ENCODE data around the gene DSCAML1. TPM values are rescaled to one million over a fixed set of nuclear protein-coding genes. Genes with fewer than 3 reads are reported as not detected.
A peak's percentile ranks its signal among the peaks of the same experiment; 100 is the strongest.
"Not testable (repeated sequence)": the region's sequence is repeated elsewhere in the genome, so short reads cannot be mapped to it uniquely, and the experiment has no call there.

Gene DSCAML1
- total RNA-seq, 1 experiment from 2014 or later, result not detected

DNA sequence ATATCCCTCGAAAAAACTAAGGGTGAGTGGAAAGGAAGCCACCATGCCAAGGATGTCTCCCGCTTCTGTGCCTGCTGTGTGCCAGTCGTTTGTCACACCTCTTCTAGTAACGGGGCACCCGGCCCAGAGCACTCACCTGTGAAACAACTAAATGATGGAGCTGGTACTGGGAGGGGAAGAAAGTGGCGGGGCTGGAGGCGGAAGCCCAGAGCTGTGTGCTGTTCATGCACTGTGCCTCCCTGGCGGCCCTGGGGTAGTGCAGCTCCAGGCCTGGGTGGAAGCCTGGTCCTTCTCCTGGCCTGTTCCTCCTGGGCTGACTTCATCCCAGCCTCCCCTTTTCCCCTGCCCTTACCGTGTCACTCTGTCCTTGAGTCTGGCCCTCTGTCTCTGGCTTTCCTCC, 339.2 kb downstream of the DSCAML1 start:
- DNase-seq (ENCODE audit: low read depth), result no peak

- no peak for DNase-seq (ENCODE audit: low read depth)
Measured at GRCh38 chr11:117457031-117457785, 339.8 kb downstream of the DSCAML1 start.

DNA sequence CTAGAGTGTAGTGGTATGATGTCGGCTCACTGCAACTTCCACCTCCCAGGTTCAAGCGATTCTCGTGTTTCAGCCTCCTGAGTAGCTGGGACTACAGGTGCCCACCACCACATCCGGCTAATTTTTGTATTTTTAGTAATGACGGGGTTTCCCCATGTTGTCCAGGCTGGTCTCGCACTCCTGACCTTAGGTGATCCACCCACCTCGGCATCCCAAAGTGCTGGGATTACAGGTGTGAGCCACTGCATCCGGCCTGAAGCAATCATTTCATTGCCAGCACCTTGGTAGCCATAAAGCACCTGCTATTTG, 340.3 kb downstream of the DSCAML1 start:
- not testable (repeated sequence) for DNase-seq (ENCODE audit: low read depth)

DNA sequence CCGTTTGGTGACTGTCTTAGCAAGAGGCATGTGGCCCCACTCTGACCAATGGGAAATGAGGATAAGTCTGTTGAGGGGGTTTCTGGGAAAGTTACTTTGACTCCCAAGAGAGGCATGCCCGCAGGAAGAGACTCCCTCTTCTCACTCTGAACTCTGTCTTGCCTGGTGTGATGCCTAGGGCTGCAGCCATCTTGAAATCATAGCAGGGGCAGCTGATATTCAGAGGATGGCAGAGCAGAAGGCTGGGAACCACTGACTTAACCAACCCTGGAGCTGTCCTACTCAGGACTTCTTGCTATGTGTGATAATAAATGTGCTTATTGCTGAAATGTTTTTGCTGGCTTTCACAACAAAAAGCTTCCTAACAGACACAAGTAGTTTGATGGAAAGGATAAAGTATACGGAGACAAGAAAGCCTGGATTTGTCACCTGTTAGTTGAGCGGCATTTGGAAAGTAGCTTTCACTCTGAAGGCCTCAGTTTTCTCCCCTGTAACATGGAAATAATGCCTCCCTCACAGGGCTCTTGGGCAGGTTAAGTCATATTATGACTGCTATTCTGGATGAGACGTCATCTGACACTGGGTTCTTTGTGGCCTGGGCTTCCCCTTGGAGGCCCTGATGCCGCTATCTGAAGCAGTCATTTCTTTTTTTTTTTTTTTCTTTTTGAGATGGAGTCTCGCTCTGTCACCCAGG, 340.8 kb downstream of the DSCAML1 start:
- DNase-seq (ENCODE audit: low read depth), result no peak

- no peak for DNase-seq (ENCODE audit: low read depth)
Measured at GRCh38 chr11:117454564-117454917, 342.5 kb downstream of the DSCAML1 start.

GRCh38 chr11:117453886-117454563, 343.0 kb downstream of the DSCAML1 start:
- no peak for DNase-seq (ENCODE audit: low read depth)

DNA sequence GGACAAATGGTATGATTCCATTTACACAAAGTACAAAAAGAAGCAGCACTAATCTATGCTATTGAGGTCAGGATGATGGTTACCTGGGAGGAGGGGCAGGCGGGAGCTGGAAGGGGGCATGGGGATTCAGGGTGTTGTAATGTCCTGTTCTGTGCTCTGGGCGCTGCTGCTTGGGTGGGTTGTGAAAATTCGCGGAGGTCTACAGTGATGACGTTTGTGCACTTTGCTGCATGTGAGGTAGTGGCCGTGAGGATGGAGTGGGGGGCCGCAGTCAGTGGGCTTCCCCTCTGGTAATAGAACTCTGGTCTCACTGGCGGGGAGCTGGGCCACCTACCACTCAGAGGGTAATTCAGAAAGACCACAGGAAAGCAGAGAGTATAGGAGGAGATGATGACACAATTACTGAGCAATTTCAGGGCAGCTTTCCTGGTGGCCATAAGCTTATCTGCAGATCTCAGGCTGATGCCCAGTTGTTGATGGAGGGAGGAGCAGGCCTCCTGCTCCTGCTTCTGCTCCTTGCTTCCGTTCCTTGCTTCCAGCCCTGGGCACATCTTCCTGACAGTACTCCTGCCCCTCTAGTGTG, 347.8 kb downstream of the DSCAML1 start:
- DNase-seq (ENCODE audit: low read depth), result peak; percentile 34

DNA sequence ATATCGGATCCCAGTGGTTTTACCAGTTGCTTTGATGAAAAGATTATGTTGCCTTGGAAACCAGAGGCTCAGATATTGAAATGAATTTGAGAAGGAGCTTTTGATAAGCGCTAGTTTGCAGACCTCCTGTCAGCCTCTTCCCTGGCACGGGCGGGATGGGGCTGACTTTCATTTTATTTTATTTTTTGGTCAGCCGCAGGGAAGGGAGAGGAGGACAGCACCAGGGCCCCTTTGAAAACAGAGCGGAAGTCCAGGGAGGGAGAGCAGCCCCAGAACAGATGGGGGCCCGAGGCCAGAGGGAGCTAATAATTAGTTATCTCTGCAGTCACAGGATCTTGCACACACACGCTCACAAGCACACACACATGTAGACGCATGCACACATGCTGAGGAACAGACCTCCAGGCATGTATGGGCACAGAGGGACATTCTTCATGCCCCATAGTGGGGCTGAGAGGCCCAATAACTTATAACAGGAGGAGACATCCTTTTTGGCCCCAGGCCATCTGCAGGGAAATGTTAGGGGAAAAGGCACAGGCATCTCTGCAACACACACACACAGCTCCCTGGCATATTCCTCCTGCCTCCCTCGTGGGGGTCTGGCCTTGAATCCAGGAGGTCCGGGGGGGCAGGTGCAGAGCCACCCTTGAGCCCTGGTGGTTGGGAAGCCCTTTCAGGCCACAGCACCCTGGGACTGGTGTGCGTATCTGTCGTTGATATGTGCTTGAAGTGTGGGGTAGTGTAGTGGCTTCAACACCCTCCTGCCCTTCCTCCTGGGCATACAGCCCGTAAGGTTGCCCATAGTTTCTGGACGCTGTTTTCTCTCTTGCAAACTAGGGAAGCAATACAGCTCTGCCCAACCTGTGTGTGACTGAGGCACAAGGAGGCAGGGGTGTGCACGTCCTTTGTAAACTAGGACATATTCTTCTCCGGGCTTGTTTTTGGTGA, 352.0 kb downstream of the DSCAML1 start:
- DNase-seq (ENCODE audit: low read depth), result no peak

- no peak for DNase-seq (ENCODE audit: low read depth)
Measured at GRCh38 chr11:117444256-117444655, 352.8 kb downstream of the DSCAML1 start.

DNA sequence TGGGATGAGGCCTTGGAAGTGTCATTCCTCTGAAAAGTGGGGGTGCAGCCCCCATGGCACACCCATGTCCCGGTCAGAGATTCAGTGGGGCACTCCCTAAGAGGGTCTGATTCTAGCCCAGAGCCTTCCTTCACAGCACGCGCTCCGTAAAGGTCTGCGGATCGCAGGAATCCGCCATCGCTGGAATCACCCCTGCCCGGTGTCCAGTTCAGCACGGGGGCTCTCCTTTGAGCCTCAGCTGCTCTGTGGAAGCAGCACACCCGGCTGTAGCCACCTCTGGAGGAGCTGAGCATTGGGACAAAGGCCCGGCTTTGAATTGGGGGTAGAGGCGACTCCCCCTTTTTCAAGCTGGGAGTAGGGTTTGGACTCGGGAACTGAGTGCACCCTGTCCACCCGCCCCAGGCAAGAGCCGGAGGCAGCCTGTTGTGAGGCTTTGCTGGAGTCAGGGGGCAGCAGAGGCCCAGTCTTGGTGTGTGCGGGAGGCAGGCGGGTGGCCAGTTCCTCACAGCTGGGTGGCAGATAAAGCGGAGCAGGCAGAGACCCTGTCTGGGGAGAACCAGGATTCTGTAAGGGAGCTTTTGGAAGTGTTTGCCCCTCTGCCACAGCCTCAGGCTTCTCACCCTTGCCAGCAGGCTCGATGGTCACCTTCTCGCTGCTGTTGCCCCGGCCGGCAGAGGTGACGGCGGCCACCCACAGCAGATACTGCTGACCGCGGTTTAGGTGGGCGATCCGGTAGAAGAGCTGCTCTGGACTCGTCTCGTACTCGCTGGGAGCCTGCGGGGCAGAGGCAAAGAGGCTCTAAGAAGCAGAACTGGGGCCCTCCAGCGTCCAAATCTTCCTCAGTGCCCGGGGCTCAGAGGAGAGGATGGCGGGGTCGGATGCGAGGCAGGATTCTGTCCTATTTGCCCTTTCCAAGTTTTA, 353.5 kb downstream of the DSCAML1 start:
- peak; percentile 22 for DNase-seq (ENCODE audit: low read depth)

DNA sequence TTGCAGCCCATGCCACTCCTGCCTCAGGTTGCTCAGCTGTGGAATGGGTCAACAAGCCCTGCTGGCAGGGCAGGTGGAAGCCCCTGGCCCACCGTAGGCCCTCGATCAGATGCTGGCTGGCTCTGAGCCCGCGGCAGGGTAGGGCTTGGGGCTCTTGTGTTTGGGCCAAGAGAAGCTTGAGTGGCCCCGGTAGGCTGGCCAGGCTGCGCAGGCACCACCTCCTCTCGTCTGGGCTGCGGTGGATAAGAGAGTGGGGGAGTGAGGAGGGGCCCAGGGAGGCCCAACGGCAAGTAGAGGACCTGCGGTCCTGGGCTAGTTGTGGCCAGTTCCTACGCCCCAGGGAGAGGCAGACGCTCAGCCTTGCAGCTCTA, 354.2 kb downstream of the DSCAML1 start:
- DNase-seq (ENCODE audit: low read depth), result no peak

DNA sequence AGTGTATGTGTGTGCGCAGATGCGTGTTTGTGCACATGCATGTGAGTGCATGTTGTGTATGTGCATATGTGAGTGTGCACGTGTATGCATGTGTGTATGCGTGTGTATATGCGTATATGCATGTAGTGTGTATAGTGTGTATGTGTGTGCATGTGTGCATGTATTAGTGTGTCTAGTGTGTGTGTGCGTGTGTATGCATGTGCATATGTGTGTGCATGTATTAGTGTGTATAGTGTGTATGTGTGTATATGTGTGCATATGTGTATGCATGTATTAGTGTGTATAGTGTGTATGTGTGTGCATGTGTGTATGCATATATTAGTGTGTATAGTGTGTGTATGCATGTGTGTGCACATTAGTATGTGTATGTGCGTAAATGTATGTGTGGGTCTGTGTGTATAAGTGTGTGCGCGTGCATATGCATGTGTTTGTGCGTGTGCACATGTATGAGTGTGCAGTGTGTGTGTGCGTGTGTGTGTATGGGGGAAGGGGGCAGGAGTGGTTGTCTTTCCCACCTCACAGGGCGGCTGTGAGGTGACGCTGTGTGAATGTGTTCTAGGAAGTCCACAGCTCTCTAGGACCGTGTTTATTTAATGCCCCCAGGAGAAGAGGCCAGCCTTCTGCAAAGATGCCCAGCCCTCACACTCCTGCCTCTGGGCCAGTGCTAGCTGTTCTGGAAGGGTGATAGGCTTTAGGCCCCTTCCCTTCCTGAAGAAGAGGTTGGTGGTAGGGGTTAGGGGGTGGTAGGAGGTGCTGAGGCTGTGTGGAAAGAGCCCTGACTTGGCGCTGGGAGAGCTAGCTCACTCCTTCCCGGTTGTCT, 354.8 kb downstream of the DSCAML1 start:
- no peak for DNase-seq (ENCODE audit: low read depth)

GRCh38 chr11:117441146-117441975, 355.7 kb downstream of the DSCAML1 start:
- no peak for DNase-seq (ENCODE audit: low read depth)

- no peak for DNase-seq (ENCODE audit: low read depth)
Measured at GRCh38 chr11:117440258-117440657, 356.8 kb downstream of the DSCAML1 start.

DNA sequence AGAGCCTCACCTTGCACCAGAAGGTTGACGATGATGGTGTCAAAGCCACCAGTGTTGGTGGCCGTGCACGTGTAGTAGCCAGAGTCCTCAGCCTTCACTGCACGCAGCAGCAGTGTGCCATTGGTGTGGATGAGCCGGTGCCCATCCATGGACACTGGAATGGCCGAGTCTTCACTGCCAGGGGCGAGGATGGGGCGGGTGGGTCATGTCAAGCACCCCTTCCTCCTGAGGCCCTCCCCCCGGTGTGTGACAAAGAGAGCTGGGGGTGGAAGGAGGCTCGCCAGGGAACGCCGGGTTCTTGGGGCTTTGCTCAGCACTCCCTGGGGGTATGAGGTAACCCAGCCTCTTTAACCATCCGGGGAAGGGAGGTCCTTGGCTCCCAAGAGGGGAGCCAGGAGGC, 357.8 kb downstream of the DSCAML1 start:
- no peak for DNase-seq (ENCODE audit: low read depth)

GRCh38 chr11:117438371-117439000, 358.5 kb downstream of the DSCAML1 start:
- DNase-seq (ENCODE audit: low read depth), result peak; percentile 42

- no peak for DNase-seq (ENCODE audit: low read depth)
Measured at GRCh38 chr11:117437791-117438130, 359.3 kb downstream of the DSCAML1 start.

Data from HT1080 (cell line).